ENCODE results near the gene SND1. TPM values are rescaled to one million over a fixed set of nuclear protein-coding genes. Genes with fewer than 3 reads are reported as not detected.

SND1 gene
- total and polyA plus RNA-seq, 2 donors (not counting 3 experiments of a cell fraction or from before 2014, with no cell fraction given) = 116 to 249 TPM

GRCh38 chr7:127863082-127863481, 211.1 kb downstream of the SND1 start:
- H3K27ac ChIP-seq (ENCODE audit: insufficient read depth, low read depth, low read length) = no peak overlapping the region
- ChIA-PET CTCF (no interaction called here), POLR2A (no interaction called here)
- no peaks in the 10 kb centered on the region for H4K20me1 ChIP-seq (replicated peaks; ENCODE audit: control insufficient read depth, extremely low read depth, insufficient read depth, low read length)
- no TSS peak for BruUV-seq (replicated peaks)
- H3K79me2 ChIP-seq (ENCODE audit: control insufficient read depth, insufficient read depth, low read length) = peaks cover 9% of the 10 kb centered on the region
- FAIRE-seq (no peak), DNase-seq (ENCODE audit: low read depth, low spot score) (no peak)
- H3K4me3 ChIP-seq (replicated peaks in 1 of 3; ENCODE audit: insufficient read depth in 1 of 3, low read depth in 1 of 3, low read length in 3 of 3) = no peak overlapping the region
- H3K4me1 ChIP-seq (ENCODE audit: control insufficient read depth, extremely low read depth, insufficient read depth, low read length) = peaks cover 5% of the 10 kb centered on the region
- no peaks in the 10 kb centered on the region for H3K36me3 ChIP-seq (ENCODE audit: control insufficient read depth in 2 of 2, extremely low read depth in 1 of 2, insufficient read depth in 2 of 2, low read length in 2 of 2)
- no peaks in the 10 kb centered on the region for H3K27me3 ChIP-seq (ENCODE audit: control insufficient read depth in 2 of 2, insufficient read depth in 2 of 2, low read length in 2 of 2)
- TF ChIP-seq GATA2 (IDR thresholded peaks at IDR 0.05; ENCODE audit: insufficient read depth, insufficient read length, low read depth, low read length) = no peak
- TF ChIP-seq POLR2AphosphoS5 (IDR thresholded peaks at IDR 0.05; ENCODE audit: insufficient read depth, low read depth, low read length) = no peak
- no peak for TF ChIP-seq JUN (IDR thresholded peaks at IDR 0.05; ENCODE audit: borderline replicate concordance, insufficient read depth, insufficient read length, low read depth)
- no peak for TF ChIP-seq MYC (IDR thresholded peaks at IDR 0.05; ENCODE audit: low read depth, low read length)
- no peak for TF ChIP-seq EZH2 (IDR thresholded peaks at IDR 0.05; ENCODE audit: borderline replicate concordance, low read depth, low read length, severe bottlenecking)
- TF ChIP-seq MAX (IDR thresholded peaks at IDR 0.05; ENCODE audit: insufficient read depth, insufficient read length) = no peak
- TF ChIP-seq FOS (IDR thresholded peaks at IDR 0.05; ENCODE audit: borderline replicate concordance, insufficient read depth, low read length) = no peak
- no peak for TF ChIP-seq CTCF (IDR thresholded peaks at IDR 0.05; ENCODE audit: extremely low read depth in 1 of 2, insufficient read depth in 1 of 2, low read depth in 1 of 2, low read length in 2 of 2)
- no peak for TF ChIP-seq POLR2A (IDR thresholded peaks at IDR 0.05; ENCODE audit: low read depth, low read length)
- no peak overlapping the region for H2AFZ ChIP-seq (ENCODE audit: low read depth, low read length)
- H3K9me1 ChIP-seq (replicated peaks; ENCODE audit: control insufficient read depth, extremely low read depth, insufficient read depth, low read length) = no peaks in the 10 kb centered on the region
- H3K4me2 ChIP-seq (ENCODE audit: insufficient read depth, low read length) = no peak overlapping the region
- intact Hi-C loops (cut with micrococcal nuclease) (no loop called here), dilution Hi-C loops (cut with MboI; ENCODE audit: extremely low pct_ligation_motif_present, low sequenced_read_pairs) (no loop called here)
- H3K9me3 ChIP-seq (replicated peaks; ENCODE audit: control insufficient read depth, insufficient read depth, low read length) = no peaks in the 10 kb centered on the region
- H3K9ac ChIP-seq (replicated peaks; ENCODE audit: extremely low read depth, insufficient read depth, low read length) = no peak overlapping the region

All from endothelial cell of umbilical vein (primary cell).